Measurements from ENCODE around the gene TBC1D22A. TPM values are rescaled to one million over a fixed set of nuclear protein-coding genes. Genes with fewer than 3 reads are reported as not detected.

Gene TBC1D22A
- total RNA-seq, 2 donors from 2014 or later, result 21.0 to 27.9 TPM

GRCh38 chr22:46974077-46974476, 211.6 kb downstream of the TBC1D22A start:
- peaks cover 32% of the 10 kb centered on the region for H3K36me3 Mint-ChIP-seq (ENCODE audit: low read depth)
- no peak overlapping the region for H3K4me3 ChIP-seq (ENCODE audit: low read length)
- no peak overlapping the region for H3K27ac Mint-ChIP-seq
- no peak overlapping the region for H3K9ac ChIP-seq (ENCODE audit: extremely low read depth, low read length, poor library complexity, severe bottlenecking)
- peaks cover 14% of the 10 kb centered on the region for H3K4me1 Mint-ChIP-seq
- TF ChIP-seq CTCF (conservative IDR thresholded peaks at IDR 0.05), result no peak
- no peak overlapping the region for H3K27ac ChIP-seq (ENCODE audit: low read depth, low read length)
- H3K9me3 ChIP-seq (ENCODE audit: control insufficient read depth, low read length), result no peaks in the 10 kb centered on the region
- H3K27me3 Mint-ChIP-seq (ENCODE audit: insufficient read depth), result no peaks in the 10 kb centered on the region
- H3K4me1 ChIP-seq (ENCODE audit: control insufficient read depth, insufficient read depth, low read length), result peaks cover 18% of the 10 kb centered on the region
- no peak overlapping the region for H3K4me3 Mint-ChIP-seq
- H3K9me3 Mint-ChIP-seq, result no peaks in the 10 kb centered on the region
- WGBS, 2 experiments (ENCODE audit: insufficient coverage in 1 of 2, insufficient read length in 1 of 2), result 89 to 91% methylated on average over 18 to 20 of the region's 20 CpGs
- H3K36me3 ChIP-seq (ENCODE audit: control insufficient read depth, insufficient read depth, low read length), result peaks cover 15% of the 10 kb centered on the region
- peak; percentile 33 for DNase-seq
- no peaks in the 10 kb centered on the region for H3K27me3 ChIP-seq (ENCODE audit: control insufficient read depth, insufficient read depth, low read length, poor library complexity, severe bottlenecking)

GRCh38 chr22:46974631-46975585, 212.5 kb downstream of the TBC1D22A start:
- Mint-ChIP-seq H3K27me3 (ENCODE audit: insufficient read depth) (no peaks in the 10 kb centered on the region), H3K27ac (no peak overlapping the region), H3K4me3 (no peak overlapping the region), H3K4me1 (peaks cover 14% of the 10 kb centered on the region), H3K36me3 (ENCODE audit: low read depth) (peaks cover 40% of the 10 kb centered on the region), H3K9me3 (no peaks in the 10 kb centered on the region)
- Histone ChIP-seq H3K36me3 (ENCODE audit: control insufficient read depth, insufficient read depth, low read length) (peaks cover 21% of the 10 kb centered on the region), H3K4me1 (ENCODE audit: control insufficient read depth, insufficient read depth, low read length) (peaks cover 18% of the 10 kb centered on the region), H3K9me3 (ENCODE audit: control insufficient read depth, low read length) (no peaks in the 10 kb centered on the region), H3K27me3 (ENCODE audit: control insufficient read depth, insufficient read depth, low read length, poor library complexity, severe bottlenecking) (no peaks in the 10 kb centered on the region), H3K4me3 (ENCODE audit: low read length) (no peak overlapping the region), H3K27ac (ENCODE audit: low read depth, low read length) (no peak overlapping the region), H3K9ac (ENCODE audit: extremely low read depth, low read length, poor library complexity, severe bottlenecking) (no peak overlapping the region)
- no peak for DNase-seq
- WGBS, 2 experiments (ENCODE audit: insufficient coverage in 1 of 2, insufficient read length in 1 of 2), result 95 to 96% methylated on average over 10 to 24 of the region's 24 CpGs
- no peak for TF ChIP-seq CTCF (conservative IDR thresholded peaks at IDR 0.05)

GRCh38 chr22:46976143-46976542, 213.7 kb downstream of the TBC1D22A start:
- H3K27ac Mint-ChIP-seq, result no peak overlapping the region
- peaks cover 22% of the 10 kb centered on the region for H3K36me3 ChIP-seq (ENCODE audit: control insufficient read depth, insufficient read depth, low read length)

More at GRCh38 chr22:46976143-46976542, 213.7 kb downstream of the TBC1D22A start:
- Histone ChIP-seq H3K4me3 (ENCODE audit: low read length) (no peak overlapping the region), H3K27me3 (ENCODE audit: control insufficient read depth, insufficient read depth, low read length, poor library complexity, severe bottlenecking) (no peaks in the 10 kb centered on the region), H3K4me1 (ENCODE audit: control insufficient read depth, insufficient read depth, low read length) (peaks cover 8% of the 10 kb centered on the region), H3K27ac (ENCODE audit: low read depth, low read length) (no peak overlapping the region), H3K9ac (ENCODE audit: extremely low read depth, low read length, poor library complexity, severe bottlenecking) (no peak overlapping the region), H3K9me3 (ENCODE audit: control insufficient read depth, low read length) (no peaks in the 10 kb centered on the region)
- 95 to 98% methylated on average over 13 of the region's 13 CpGs for WGBS, 2 experiments (ENCODE audit: insufficient coverage in 1 of 2, insufficient read length in 1 of 2)
- Mint-ChIP-seq H3K4me3 (no peak overlapping the region), H3K4me1 (peaks cover 5% of the 10 kb centered on the region), H3K36me3 (ENCODE audit: low read depth) (peaks cover 49% of the 10 kb centered on the region), H3K9me3 (no peaks in the 10 kb centered on the region), H3K27me3 (ENCODE audit: insufficient read depth) (no peaks in the 10 kb centered on the region)
- TF ChIP-seq CTCF (conservative IDR thresholded peaks at IDR 0.05), result no peak
- no peak for DNase-seq

Data from endodermal cell (in vitro differentiated cells).